Measurements from ENCODE around the gene OVAAL.

GRCh38 chr1:180615493-180616290 is 56.9 kb downstream of the OVAAL start:
- TF ChIP-seq CTCF (IDR thresholded peaks at IDR 0.05) (no peak), EZH2 (IDR thresholded peaks at IDR 0.05; ENCODE audit: borderline replicate concordance, insufficient read depth, low read depth, low read length, poor library complexity, severe bottlenecking) (no peak)
